A375 (cell line): ENCODE results near the gene KLK13. TPM values are rescaled to one million over a fixed set of nuclear protein-coding genes. Genes with fewer than 3 reads are reported as not detected.

ENCODE experiments used
- total RNA-seq: library from RNA; depleted of rRNA; stranded (reverse); fragments of >200 nt; shearing (Covaris generic); gene quantifications from 2 replicates; pipeline ENCODE4 v1.2.3, GENCODE V29; 2014; rRNA removed

The KLK13 gene
- total RNA-seq, result not detected in 2 replicates

GRCh38 chr19:51064534-51065220 lies at the start of gene KLK13:
Gene KLK13, minus strand, starts transcription at chr19:51065092. Its CDS starts 25 bp downstream, at chr19:51065067.

GRCh38 chr19:51108066-51108804 lies 43.3 kb upstream of the KLK13 start, which contains the start of gene CTU1:
Gene CTU1, minus strand, starts transcription at chr19:51108409. Its CDS starts 3,840 bp downstream, at chr19:51104569.

GRCh38 chr19:51082611-51083010 lies 17.7 kb upstream of the KLK13 start, which contains the start of gene KLK14:
Gene KLK14, minus strand, starts transcription at chr19:51082887. Its CDS starts 273 bp downstream, at chr19:51082614.

GRCh38 chr19:51034704-51035103 lies 30.2 kb downstream of the KLK13 start, which contains the start of gene KLK12:
Gene KLK12, minus strand, starts transcription at chr19:51035002. Its CDS starts 381 bp downstream, at chr19:51034621.

GRCh38 chr19:51026554-51026831 lies 38.4 kb downstream of the KLK13 start, which contains the start of gene KLK11:
Gene KLK11, minus strand, starts transcription at chr19:51026616. Its CDS starts 985 bp downstream, at chr19:51025631.

GRCh38 chr19:51019544-51019925 lies 45.4 kb downstream of the KLK13 start, which contains the start of gene KLK10:
Gene KLK10, minus strand, starts transcription at chr19:51019709. Its CDS starts 579 bp downstream, at chr19:51019130.

Other genes with a start within 250 kb of the KLK13 start
- not detected in 2 replicates for gene KLK1, start 241.3 kb downstream of the KLK13 start, total RNA-seq
- gene KLK15, start 231.5 kb downstream of the KLK13 start, total RNA-seq, result not detected in 2 replicates
- not detected in 2 replicates for gene KLK3, start 210.2 kb downstream of the KLK13 start, total RNA-seq
- gene KLK2, start 191.7 kb downstream of the KLK13 start, total RNA-seq, result 0.50 and 1.5 TPM in 2 replicates
- not detected in 2 replicates for gene KLK4, start 153.7 kb downstream of the KLK13 start, total RNA-seq
- not detected in 2 replicates for gene KLK5, start 112.1 kb downstream of the KLK13 start, total RNA-seq
- gene KLK6, start 95.5 kb downstream of the KLK13 start, total RNA-seq, result 0.94 and 1.6 TPM in 2 replicates
- gene KLK7, start 81.2 kb downstream of the KLK13 start, total RNA-seq, result not detected in 2 replicates
- not detected in 2 replicates for gene KLK8, start 63.5 kb downstream of the KLK13 start, total RNA-seq
- gene KLK10, start 45.4 kb downstream of the KLK13 start, total RNA-seq, result not detected in 2 replicates
- not detected in 2 replicates for gene KLK11, start 38.5 kb downstream of the KLK13 start, total RNA-seq
- gene KLK12, start 30.1 kb downstream of the KLK13 start, total RNA-seq, result not detected in 2 replicates
- 0.85 TPM in 1 of 2 replicates, not detected in the other for gene KLK14, start 17.8 kb upstream of the KLK13 start, total RNA-seq
- gene CTU1, start 43.3 kb upstream of the KLK13 start, total RNA-seq, result 19.1 and 20.6 TPM in 2 replicates
- 0.08 TPM in 1 of 2 replicates, not detected in the other for gene SIGLEC9, start 59.8 kb upstream of the KLK13 start, total RNA-seq
- gene SIGLEC7, start 77.2 kb upstream of the KLK13 start, total RNA-seq, result not detected in 2 replicates
- 3.1 and 4.5 TPM in 2 replicates for gene CD33, start 160.0 kb upstream of the KLK13 start, total RNA-seq
- 0.32 TPM in 1 of 2 replicates, not detected in the other for gene SIGLECL1, start 186.0 kb upstream of the KLK13 start, total RNA-seq
- not detected in 2 replicates for gene IGLON5, start 246.6 kb upstream of the KLK13 start, total RNA-seq